Endothelial cell of umbilical vein (primary cell): ENCODE measurements around the gene LRRC17. TPM values are rescaled to one million over a fixed set of nuclear protein-coding genes. Genes with fewer than 3 reads are reported as not detected.

Experiments
- Bru-seq: library from RNA; stranded (reverse); fragments of 400-500 nt; gene quantifications from one replicate; lab custom pipeline; 2021; lab: Mats Ljungman, UMichigan
- BruChase-seq, 2 experiments: library from RNA; stranded (reverse); fragments of 400-500 nt; gene quantifications; one replicate each; lab custom pipeline; 2021; lab: Mats Ljungman, UMichigan
- BruUV-seq: library from RNA; stranded (reverse); fragments of 400-500 nt; replicated peaks from 2 replicates; lab custom pipeline; 2021; lab: Mats Ljungman, UMichigan
- CTCF ChIA-PET: fragments of 300-600, 350-600 bp; sonication (Branson Sonifier 250); formaldehyde crosslinking; loops from one replicate; lab custom pipeline; 2021; ENCODE audit warnings: antibody characterized with exemption, inconsistent platforms; lab: Charles Lee
- POLR2A ChIA-PET: fragments of 300-600, 350-600 bp; sonication (Branson Sonifier 250); formaldehyde crosslinking; loops from one replicate; lab custom pipeline; 2021; ENCODE audit warnings: antibody characterized with exemption, inconsistent platforms; lab: Charles Lee
- DNase-seq: peaks from one replicate; pipeline ENCODE4 v3.0.0-alpha.2; 2011; ENCODE audit warnings: low read depth, low spot score
- FAIRE-seq: peaks from 2 replicates; lab custom pipeline; 2011; peaks lifted over from hg19 to GRCh38; lab: Jason Lieb, UNC
- H2AFZ ChIP-seq: 2 replicates; pipeline ENCODE4 v1.6.0; 2012; ENCODE audit warnings: low read depth, low read length, control low read depth, inconsistent platforms
- H3K27ac ChIP-seq: 2 replicates; pipeline ENCODE4 v1.5.1; 2011; ENCODE audit warnings: low read depth, mild to moderate bottlenecking, control low read depth, low read length, moderate library complexity; ENCODE audit not compliant: insufficient read depth
- H3K27me3 ChIP-seq, 2 experiments: 2 replicates each; pipeline versions ENCODE4 v1.6.0 to v1.6.1; 2011; ENCODE audit warnings: low read length in 2 of 2, mixed read lengths in 1 of 2; ENCODE audit not compliant: control insufficient read depth in 2 of 2, insufficient read depth in 2 of 2
- H3K36me3 ChIP-seq, 2 experiments: 2 replicates in 1 of 2; 3 replicates in 1 of 2; pipeline ENCODE4 v1.5.1; 2011; ENCODE audit warnings: low read length in 2 of 2, mild to moderate bottlenecking in 1 of 2, moderate library complexity in 1 of 2; ENCODE audit not compliant: control insufficient read depth in 2 of 2, insufficient read depth in 2 of 2; ENCODE audit errors: extremely low read depth in 1 of 2
- H3K4me1 ChIP-seq: 3 replicates; pipeline ENCODE4 v1.5.1; 2011; ENCODE audit warnings: mild to moderate bottlenecking, low read length; ENCODE audit not compliant: control insufficient read depth, insufficient read depth; ENCODE audit errors: extremely low read depth
- H3K4me2 ChIP-seq: 2 replicates; pipeline ENCODE4 v1.6.1; 2011; ENCODE audit warnings: low read length, control low read depth, mixed read lengths; ENCODE audit not compliant: insufficient read depth
- H3K4me3 ChIP-seq, 3 experiments: fragments of 200-600 bp in 1 of 3; sonication (generic), shearing (Covaris generic) in 1 of 3; replicated peaks in 1 of 3; 2 replicates each; pipeline ENCODE4 v1.5.1; 2011 to 2016; ENCODE audit warnings: control low read depth in 3 of 3, low read length in 3 of 3, mild to moderate bottlenecking in 2 of 3, inconsistent platforms in 1 of 3, low read depth in 1 of 3, moderate library complexity in 1 of 3; ENCODE audit not compliant: insufficient read depth in 1 of 3
- H3K79me2 ChIP-seq: 2 replicates; pipeline ENCODE4 v1.6.0; 2012; ENCODE audit warnings: low read length, inconsistent platforms; ENCODE audit not compliant: control insufficient read depth, insufficient read depth
- H3K9ac ChIP-seq: replicated peaks from 2 replicates; pipeline ENCODE3; 2011; ENCODE audit warnings: low read length, control low read depth; ENCODE audit not compliant: insufficient read depth; ENCODE audit errors: extremely low read depth
- H3K9me1 ChIP-seq: replicated peaks from 3 replicates; pipeline ENCODE4 v1.6.0; 2011; ENCODE audit warnings: mild to moderate bottlenecking, low read length; ENCODE audit not compliant: control insufficient read depth, insufficient read depth; ENCODE audit errors: extremely low read depth
- H3K9me3 ChIP-seq: replicated peaks from 2 replicates; pipeline ENCODE4 v1.5.1; 2012; ENCODE audit warnings: low read length, inconsistent platforms; ENCODE audit not compliant: control insufficient read depth, insufficient read depth
- H4K20me1 ChIP-seq: replicated peaks from 2 replicates; pipeline ENCODE3; 2011; ENCODE audit warnings: mild to moderate bottlenecking, low read length; ENCODE audit not compliant: control insufficient read depth, insufficient read depth; ENCODE audit errors: extremely low read depth
- CTCF ChIP-seq, 2 donors: IDR thresholded peaks; 1 replicate in 1 of 2; 2 replicates in 1 of 2; pipeline ENCODE4 v1.5.1; 2011; ENCODE audit warnings: low read length in 2 of 2, mild to moderate bottlenecking in 2 of 2, moderate library complexity in 2 of 2, control low read depth in 1 of 2, inconsistent platforms in 1 of 2, low read depth in 1 of 2; ENCODE audit not compliant: insufficient read depth in 1 of 2; ENCODE audit errors: extremely low read depth in 1 of 2
- EZH2 ChIP-seq: IDR thresholded peaks from 2 replicates; pipeline ENCODE4 v1.6.1; 2012; ENCODE audit warnings: borderline replicate concordance, low read depth, mild to moderate bottlenecking, moderate library complexity, low read length, inconsistent platforms; ENCODE audit not compliant: severe bottlenecking
- FOS ChIP-seq: IDR thresholded peaks from 2 replicates; pipeline ENCODE4 v1.6.1; 2011; ENCODE audit warnings: mild to moderate bottlenecking, low read length, moderate library complexity, borderline replicate concordance; ENCODE audit not compliant: insufficient read depth
- GATA2 ChIP-seq: IDR thresholded peaks from 2 replicates; pipeline ENCODE4 v1.7.0; 2011; ENCODE audit warnings: low read depth, mild to moderate bottlenecking, moderate library complexity, mixed read lengths, low read length; ENCODE audit not compliant: insufficient read length, insufficient read depth
- JUN ChIP-seq: IDR thresholded peaks from 2 replicates; pipeline ENCODE4 v1.6.1; 2011; ENCODE audit warnings: borderline replicate concordance, low read depth; ENCODE audit not compliant: insufficient read length, insufficient read depth
- MYC ChIP-seq: IDR thresholded peaks from one replicate; pipeline ENCODE4 v1.6.1; 2011; ENCODE audit warnings: mild to moderate bottlenecking, low read depth, low read length
- POLR2A ChIP-seq: IDR thresholded peaks from 2 replicates; pipeline ENCODE4 v1.6.1; 2012; ENCODE audit warnings: low read depth, mild to moderate bottlenecking, control low read depth, low read length
- POLR2AphosphoS5 ChIP-seq: IDR thresholded peaks from 2 replicates; pipeline ENCODE4 v1.6.1; 2012; ENCODE audit warnings: low read depth, mild to moderate bottlenecking, control low read depth, low read length, moderate library complexity; ENCODE audit not compliant: insufficient read depth
- dilution Hi-C: fragments of 300-500 bp; cut with MboI; formaldehyde crosslinking; loops from one replicate; pipeline ENCODE4 v1.15.0; 2019; ENCODE audit warnings: low sequenced_read_pairs; ENCODE audit not compliant: extremely low pct_ligation_motif_present
- intact Hi-C: fragments of 100-400 bp; cut with micrococcal nuclease; formaldehyde crosslinking; loops from one replicate; pipeline ENCODE4 v1.10.0; 2022
- long read RNA-seq: library from polyadenylated mRNA; stranded (forward); transcript quantifications from one replicate; pipeline ENCODE4 v2.0.0, GENCODE V29; 2021
- polyA minus RNA-seq, 3 experiments: library from RNA; depleted of rRNA, polyadenylated mRNA; stranded (reverse); fragments of >200 nt; gene quantifications; 1 replicate in 1 of 3; 2 replicates in 2 of 3; pipeline ENCODE4 v1.2.3, GENCODE V29; 2011
- polyA plus RNA-seq, 4 experiments: library from polyadenylated mRNA; depleted of rRNA in 3 of 4; stranded (reverse) in 3 of 4; unstranded in 1 of 4; fragments of >200 nt; gene quantifications; 2 replicates each; pipeline versions ENCODE4 v1.2.1 to v1.2.3, GENCODE V29; 2011 to 2012; ENCODE audit warnings: missing spikeins in 1 of 4
- total RNA-seq: library from RNA; stranded (reverse); gene quantifications from 2 replicates; pipeline ENCODE4 v1.2.3, GENCODE V29; 2021
- TF ChIP-seq, protein P1 (sequence below): IDR thresholded peaks from 2 replicates; pipeline ENCODE4 v1.6.1; 2011; ENCODE audit not compliant: insufficient read depth, insufficient read length

The LRRC17 gene
- total RNA-seq = 22.7 and 31.9 TPM in 2 replicates
- 27.1 and 33.7 TPM in 2 replicates for polyA plus RNA-seq
- 40.7 and 43.1 TPM in 2 replicates for polyA plus RNA-seq (2011; cell fraction: cytosol; rRNA removed)
- 23.9 and 34.4 TPM in 2 replicates for polyA plus RNA-seq (2011; cell fraction: nucleus; rRNA removed)
- polyA plus RNA-seq (2012) = 34.1 and 35.1 TPM in 2 replicates
- polyA minus RNA-seq = 19.6 and 27.8 TPM in 2 replicates
- polyA minus RNA-seq (2011; cell fraction: cytosol; rRNA and poly(A)+ RNA removed) = not detected
- 11.8 and 21.0 TPM in 2 replicates for polyA minus RNA-seq (2011; cell fraction: nucleus; rRNA and poly(A)+ RNA removed)
- Bru-seq, nascent RNA = percentile 57 among the genes with signal in this experiment
- BruChase-seq, experiment 1, labeled RNA remaining after a 6-hour chase = percentile 75 among the genes with signal in this experiment
- BruChase-seq, experiment 2, labeled RNA remaining after a 2-hour chase = percentile 55 among the genes with signal in this experiment
- long read RNA-seq, transcript LRRC17-201 (5 exons, 2,002 nt) = minor isoform, 15 of 103 reads
- long read RNA-seq, transcript LRRC17-202 (4 exons, 1,963 nt) = major isoform, 78 of 103 reads
- long read RNA-seq, partial matches to known transcripts = 3 of 103 reads
- long read RNA-seq, other reads (novel, unspliced or antisense) = 7 of 103 reads

- no peaks in the 10 kb centered on the region for H3K27me3 ChIP-seq
- peak; percentile 85 for DNase-seq
- H3K4me1 ChIP-seq = peaks cover 20% of the 10 kb centered on the region
- no peak for TF ChIP-seq MYC
- peak within 1 kb of the TSS; percentile 65 for H3K9ac ChIP-seq
- FAIRE-seq = no peak
- intact Hi-C loops (loop anchor here (1.0 kb wide), 1 partner anchor 36 kb away; no protein-coding TSS in a partner anchor), dilution Hi-C loops (no loop called here)
- ChIA-PET CTCF (interaction anchor here (0.7 to 1.1 kb wide), 3 partner anchors 18 to 155 kb away, joined by 3 read pairs; no protein-coding TSS in a partner anchor), POLR2A (interaction anchor here (0.7 kb wide), 1 partner anchor 165 kb away, joined by 8 read pairs; no protein-coding TSS in a partner anchor)
- H3K4me3 ChIP-seq = peak within 1 kb of the TSS; percentile 25 to 77 (median 75)
- no TSS peak for BruUV-seq
- H3K27ac ChIP-seq = peak within 1 kb of the TSS; percentile 68
- H3K9me3 ChIP-seq = no peaks in the 10 kb centered on the region
- no peaks in the 10 kb centered on the region for H3K9me1 ChIP-seq
- H4K20me1 ChIP-seq = no peaks in the 10 kb centered on the region
- H3K4me2 ChIP-seq = peak within 1 kb of the TSS; percentile 92
- peak within 1 kb of the TSS; percentile 95 for H2AFZ ChIP-seq
- no peaks in the 10 kb centered on the region for H3K36me3 ChIP-seq
- no peaks in the 10 kb centered on the region for H3K79me2 ChIP-seq
These were observed at the start of gene LRRC17 for GRCh38 chr7:102912742-102913141. TSS of gene LRRC17 (plus strand) at chr7:102913000. CDS start at chr7:102933914, 20,914 bp downstream.

GRCh38 chr7:102864958-102865357, 47.8 kb upstream of the LRRC17 start:
- peak overlapping the region; percentile 1 for H3K27ac ChIP-seq
- no peaks in the 10 kb centered on the region for H4K20me1 ChIP-seq
- H3K4me1 ChIP-seq = peaks cover 7% of the 10 kb centered on the region
- intact Hi-C loops (no loop called here), dilution Hi-C loops (no loop called here)
- H3K9me1 ChIP-seq = no peaks in the 10 kb centered on the region
- ChIA-PET CTCF (no interaction called here), POLR2A (no interaction called here)
- no peak overlapping the region for H3K4me2 ChIP-seq
- no peak for TF ChIP-seq POLR2AphosphoS5
- TF ChIP-seq JUN = no peak
- TF ChIP-seq POLR2A = no peak
- TF ChIP-seq CTCF (IDR thresholded peaks at IDR 0.05; ENCODE audit: extremely low read depth in 1 of 2, insufficient read depth in 1 of 2, low read depth in 1 of 2, low read length in 2 of 2) = no peak
- TF ChIP-seq MYC = no peak
- no peak for TF ChIP-seq GATA2
- TF ChIP-seq EZH2 = no peak
- TF ChIP-seq, protein P1, sequence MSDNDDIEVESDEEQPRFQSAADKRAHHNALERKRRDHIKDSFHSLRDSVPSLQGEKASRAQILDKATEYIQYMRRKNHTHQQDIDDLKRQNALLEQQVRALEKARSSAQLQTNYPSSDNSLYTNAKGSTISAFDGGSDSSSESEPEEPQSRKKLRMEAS = no peak
- TF ChIP-seq FOS = no peak
- BruUV-seq = no TSS peak
- peak; percentile 43 for FAIRE-seq
- H3K36me3 ChIP-seq = no peaks in the 10 kb centered on the region
- H3K27me3 ChIP-seq = no peaks in the 10 kb centered on the region
- no peak overlapping the region for H3K4me3 ChIP-seq
- no peak for DNase-seq
- H3K9me3 ChIP-seq = no peaks in the 10 kb centered on the region
- no peak overlapping the region for H3K9ac ChIP-seq
- H2AFZ ChIP-seq = no peak overlapping the region
- no peaks in the 10 kb centered on the region for H3K79me2 ChIP-seq
